Immature natural killer cell (primary cell): ENCODE measurements around the gene ELN. TPM values are rescaled to one million over a fixed set of nuclear protein-coding genes. Genes with fewer than 3 reads are reported as not detected.

ENCODE experiments used
- DNase-seq, 3 donors: peaks; one replicate each; pipeline ENCODE4 v3.0.0; 2022; ENCODE audit warnings: mixed read lengths in 1 of 3
- H3K27ac Mint-ChIP-seq, 6 donors: one replicate each; pipeline ENCODE4 v1.8.0; 2020; ENCODE audit warnings: mixed read lengths in 6 of 6, mild to moderate bottlenecking in 5 of 6, inconsistent platforms in 4 of 6, moderate library complexity in 3 of 6
- H3K27me3 Mint-ChIP-seq, 3 donors: one replicate each; pipeline ENCODE4 v1.8.0; 2020 to 2021; ENCODE audit warnings: low read depth in 3 of 3, mild to moderate bottlenecking in 3 of 3, mixed read lengths in 3 of 3, moderate library complexity in 3 of 3, inconsistent platforms in 1 of 3
- H3K36me3 Mint-ChIP-seq, 3 donors: one replicate each; pipeline ENCODE4 v1.8.0; 2020; ENCODE audit warnings: mixed read lengths in 3 of 3, inconsistent platforms in 2 of 3, mild to moderate bottlenecking in 2 of 3
- H3K4me1 Mint-ChIP-seq, 2 donors: one replicate each; pipeline ENCODE4 v1.8.0; 2020; ENCODE audit warnings: inconsistent platforms in 2 of 2, mild to moderate bottlenecking in 2 of 2, mixed read lengths in 2 of 2, moderate library complexity in 1 of 2
- H3K4me3 Mint-ChIP-seq, 5 donors: one replicate each; pipeline ENCODE4 v1.8.0; 2020; ENCODE audit warnings: mild to moderate bottlenecking in 5 of 5, mixed read lengths in 5 of 5, inconsistent platforms in 3 of 5, moderate library complexity in 3 of 5
- H3K9me3 Mint-ChIP-seq, 6 donors: one replicate each; pipeline ENCODE4 v1.8.0; 2020; ENCODE audit warnings: mild to moderate bottlenecking in 6 of 6, mixed read lengths in 6 of 6, inconsistent platforms in 4 of 6, moderate library complexity in 3 of 6
- polyA plus RNA-seq, 3 donors: library from polyadenylated mRNA; unstranded; fragments of 300-500 nt; fragmentation: Illumina TruSeq; gene quantifications; one replicate each; pipeline ENCODE4 v1.2.3, GENCODE V29; 2021

Gene ELN
- polyA plus RNA-seq, 3 donors from 2014 or later = not detected

DNA sequence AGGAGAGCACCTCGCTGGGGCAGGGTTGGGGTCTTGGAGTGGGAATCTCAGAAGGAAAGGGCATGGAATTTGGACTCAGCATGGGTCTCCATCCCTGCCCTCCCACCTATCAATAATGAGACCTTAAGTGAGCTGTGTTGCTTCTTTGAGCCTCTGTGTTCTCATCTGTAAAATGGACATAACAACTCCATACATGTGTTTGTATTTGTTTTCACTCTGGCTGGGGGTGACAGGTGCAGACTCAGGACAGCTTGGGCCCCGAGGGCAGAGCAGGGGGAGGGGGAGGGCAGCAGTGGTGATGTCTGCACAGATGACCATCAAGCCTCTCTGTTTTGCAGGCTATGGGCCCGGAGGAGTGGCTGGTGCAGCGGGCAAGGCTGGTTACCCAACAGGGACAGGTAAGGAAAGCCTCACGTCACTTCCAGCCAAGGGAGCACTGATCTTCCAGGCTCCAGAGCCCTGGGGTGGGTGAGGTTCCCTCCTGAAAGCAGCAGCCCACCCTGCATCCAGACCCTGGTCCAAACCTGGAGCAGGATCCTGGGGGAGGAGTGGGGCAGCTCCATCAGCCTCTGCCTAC lies 19.9 kb downstream of the ELN start:
- Mint-ChIP-seq H3K9me3 (no peaks in the 10 kb centered on the region), H3K27me3 (peaks cover 0 to 1% (median 0%) of the 10 kb centered on the region in 3 donors), H3K36me3 (no peaks in the 10 kb centered on the region), H3K4me3 (no peak overlapping the region), H3K4me1 (no peaks in the 10 kb centered on the region), H3K27ac (no peak overlapping the region)
- DNase-seq = no peak

DNA sequence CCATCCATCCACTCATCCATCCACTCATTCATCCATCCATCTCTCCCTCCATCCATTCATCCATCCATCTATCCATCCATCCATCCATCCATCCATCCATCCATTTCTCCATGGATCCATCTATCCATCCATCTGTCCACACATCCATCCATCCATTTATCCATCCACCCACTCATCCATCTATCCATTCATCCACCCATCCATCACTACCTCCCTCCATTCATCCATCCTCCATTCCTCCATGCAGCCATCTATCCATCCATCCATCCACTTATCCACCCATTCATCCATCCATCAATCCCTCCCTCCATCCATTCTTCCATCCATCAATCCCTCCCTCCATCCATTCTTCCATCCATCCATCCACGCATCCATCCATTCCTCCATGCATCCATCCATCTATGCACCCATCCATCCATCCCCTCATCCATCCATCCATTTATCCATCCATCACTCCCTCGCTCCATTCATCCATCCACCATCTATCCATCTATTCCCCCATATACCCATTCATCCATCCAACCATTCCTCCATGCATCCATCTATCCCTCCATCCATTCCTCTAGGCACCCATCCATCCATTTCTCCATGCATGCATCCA lies 21.1 kb downstream of the ELN start:
- H3K4me1 Mint-ChIP-seq = no peaks in the 10 kb centered on the region
- no peaks in the 10 kb centered on the region for H3K9me3 Mint-ChIP-seq
- DNase-seq = no peak
- no peak overlapping the region for H3K4me3 Mint-ChIP-seq
- H3K36me3 Mint-ChIP-seq = no peaks in the 10 kb centered on the region
- peaks cover 0 to 1% (median 0%) of the 10 kb centered on the region in 3 donors for H3K27me3 Mint-ChIP-seq
- no peak overlapping the region for H3K27ac Mint-ChIP-seq

DNA sequence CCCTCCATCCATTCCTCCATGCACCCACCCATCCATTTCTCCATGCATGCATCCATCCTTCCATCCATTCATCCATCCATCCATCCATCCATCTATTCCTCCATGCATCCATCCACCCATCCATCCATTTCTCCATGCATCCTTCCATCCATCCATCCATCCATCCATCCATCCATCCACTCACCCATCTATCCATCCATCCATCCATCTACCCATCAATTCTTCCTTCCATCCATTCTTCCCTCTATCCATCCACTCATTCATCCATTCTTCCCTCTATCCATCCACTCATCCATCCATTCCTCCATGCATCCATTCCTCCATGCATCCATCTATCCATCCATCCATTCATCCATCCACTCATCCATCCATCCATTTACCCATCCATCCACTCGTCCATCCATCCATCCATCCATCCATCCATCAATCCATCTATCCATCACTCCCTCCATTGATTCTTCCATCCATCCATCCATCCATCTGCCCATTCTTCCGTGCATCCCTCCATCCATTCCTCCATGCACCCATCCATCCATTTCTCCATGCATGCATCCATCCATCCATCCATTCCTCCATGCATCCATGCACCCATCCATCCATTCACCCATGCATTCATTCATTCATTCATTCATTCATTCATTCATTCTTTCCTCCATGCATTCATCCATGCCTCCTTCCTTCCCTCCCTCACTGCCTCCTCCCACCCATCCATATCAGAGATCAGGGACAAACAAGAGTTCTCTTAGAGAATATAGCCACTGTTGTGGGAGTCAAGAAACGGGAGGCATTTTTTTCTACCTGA lies 22.2 kb downstream of the ELN start:
- no peak for DNase-seq
- Mint-ChIP-seq H3K4me3 (no peak overlapping the region), H3K27me3 (no peaks in the 10 kb centered on the region), H3K9me3 (no peaks in the 10 kb centered on the region), H3K27ac (no peak overlapping the region), H3K4me1 (no peaks in the 10 kb centered on the region), H3K36me3 (no peaks in the 10 kb centered on the region)

DNA sequence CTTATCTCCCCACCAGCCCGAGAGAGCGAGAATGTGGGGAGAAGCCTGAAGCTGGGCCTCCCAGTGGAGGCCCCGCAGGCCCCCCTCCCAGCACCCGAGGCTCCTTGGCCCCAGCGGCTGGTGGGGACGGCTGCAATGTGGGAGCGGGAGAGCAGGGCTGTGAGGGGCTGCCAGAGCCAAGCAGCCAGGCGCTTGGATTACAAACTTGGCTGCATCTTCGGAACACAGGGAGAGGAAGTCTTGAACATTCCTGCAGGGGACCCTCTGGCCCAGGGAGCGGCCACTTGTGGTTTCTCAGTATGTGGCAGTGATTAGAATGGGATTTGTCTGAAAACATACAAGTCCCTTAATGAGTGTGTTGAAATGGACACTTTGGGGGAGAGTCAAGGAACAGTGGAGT lies 23.2 kb downstream of the ELN start:
- Mint-ChIP-seq H3K27ac (peak overlapping the region in 1 of 6 donors; percentile 71), H3K27me3 (no peaks in the 10 kb centered on the region)
- no peak for DNase-seq

DNA sequence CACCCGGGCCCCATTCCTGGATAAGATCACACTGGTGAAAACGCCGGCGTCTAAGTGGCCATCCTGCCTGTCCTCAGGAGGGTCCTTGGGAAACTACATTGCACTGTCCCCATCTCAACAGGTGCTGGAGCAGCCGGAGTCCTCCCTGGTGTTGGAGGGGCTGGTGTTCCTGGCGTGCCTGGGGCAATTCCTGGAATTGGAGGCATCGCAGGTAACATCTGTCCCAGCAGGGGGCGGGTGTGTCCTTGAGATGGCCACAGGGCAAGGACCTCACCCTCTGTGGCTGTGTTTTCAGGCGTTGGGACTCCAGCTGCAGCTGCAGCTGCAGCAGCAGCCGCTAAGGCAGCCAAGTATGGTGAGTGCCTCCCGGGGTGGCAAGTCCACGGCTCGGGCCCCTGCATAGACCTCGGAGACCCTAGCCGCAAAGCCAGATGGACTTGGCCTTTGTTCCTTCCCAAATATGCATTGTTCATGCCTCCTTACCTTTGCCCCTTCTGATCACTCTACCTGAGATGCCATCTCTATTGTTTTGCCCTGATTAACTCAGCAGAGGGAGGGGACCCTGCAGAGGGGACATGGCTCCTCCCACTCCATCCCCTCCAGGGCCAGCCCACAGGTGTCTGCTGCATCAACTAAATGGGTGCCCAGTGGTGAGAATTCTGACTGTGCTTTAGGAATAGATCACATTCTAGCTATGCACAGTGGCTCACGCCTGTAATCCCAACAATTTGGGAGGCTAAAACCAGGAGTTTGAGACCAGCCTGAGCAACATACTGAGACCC lies 23.8 kb downstream of the ELN start:
- Mint-ChIP-seq H3K36me3 (no peaks in the 10 kb centered on the region), H3K4me1 (no peaks in the 10 kb centered on the region), H3K27me3 (no peaks in the 10 kb centered on the region), H3K27ac (no peak overlapping the region), H3K9me3 (no peaks in the 10 kb centered on the region), H3K4me3 (no peak overlapping the region)
- peak in 1 of 3 donors; percentile 16 for DNase-seq

More for the DNA sequence above, 23.2 kb downstream of the ELN start:
- Mint-ChIP-seq H3K9me3 (no peaks in the 10 kb centered on the region), H3K4me1 (no peaks in the 10 kb centered on the region), H3K36me3 (no peaks in the 10 kb centered on the region), H3K4me3 (no peak overlapping the region)

DNA sequence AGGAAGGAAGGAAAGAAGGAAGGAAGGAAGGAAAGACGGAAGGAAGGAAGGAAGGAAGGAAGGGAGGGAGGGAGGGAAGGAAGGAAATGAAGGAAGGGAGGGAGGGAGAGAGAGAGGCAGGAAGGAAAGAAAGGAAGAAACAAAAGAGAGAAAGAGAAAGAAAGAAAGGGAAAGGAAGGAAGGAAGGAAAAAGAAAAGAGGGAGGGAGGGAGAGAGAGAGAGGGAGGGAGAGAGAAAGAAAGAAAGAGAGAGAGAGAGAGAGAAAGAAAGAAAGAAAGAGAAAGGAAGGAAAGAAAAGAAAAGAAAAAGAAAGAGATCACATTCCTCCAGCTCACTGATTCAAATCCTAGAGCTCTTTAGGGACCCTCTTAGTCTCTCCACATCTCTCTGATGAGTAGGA lies 24.7 kb downstream of the ELN start:
- Mint-ChIP-seq H3K27ac (peak overlapping the region in 1 of 6 donors; percentile 45), H3K4me1 (peaks cover 0 to 1% of the 10 kb centered on the region in 2 donors), H3K27me3 (no peaks in the 10 kb centered on the region), H3K36me3 (no peaks in the 10 kb centered on the region), H3K9me3 (no peaks in the 10 kb centered on the region), H3K4me3 (no peak overlapping the region)
- DNase-seq = no peak

DNA sequence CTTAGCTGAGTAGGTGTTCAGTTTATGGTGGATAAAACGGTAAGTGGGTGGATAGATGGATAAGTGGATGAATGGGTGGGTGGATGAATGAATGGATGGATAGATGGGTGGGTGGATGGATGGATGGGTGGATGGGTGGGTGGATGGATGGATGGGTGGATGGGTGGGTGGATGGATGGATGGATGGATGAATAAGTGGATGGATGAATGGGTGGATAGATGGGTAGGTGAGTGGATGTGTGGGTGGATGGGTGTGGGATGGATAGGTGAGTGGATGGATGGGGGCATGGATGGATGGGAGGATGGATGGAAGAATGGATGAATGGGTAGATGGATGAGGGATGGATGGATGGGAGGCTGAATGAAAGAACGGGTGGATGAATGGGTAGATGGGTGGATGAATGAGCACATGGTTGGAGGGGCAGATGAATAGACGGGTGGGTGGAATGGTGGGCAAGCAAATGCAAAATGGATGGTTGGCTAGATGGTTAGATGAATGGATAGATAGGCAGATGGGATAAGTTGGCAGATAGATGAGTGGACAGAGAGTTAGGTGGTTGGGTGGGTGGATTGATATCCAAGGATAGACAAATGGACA lies 25.7 kb downstream of the ELN start:
- no peak for DNase-seq
- H3K36me3 Mint-ChIP-seq = no peaks in the 10 kb centered on the region
- peaks cover 0 to 4% of the 10 kb centered on the region in 2 donors for H3K4me1 Mint-ChIP-seq
- H3K4me3 Mint-ChIP-seq = no peak overlapping the region
- no peak overlapping the region for H3K27ac Mint-ChIP-seq
- no peaks in the 10 kb centered on the region for H3K9me3 Mint-ChIP-seq
- H3K27me3 Mint-ChIP-seq = peaks cover 0 to 4% (median 3%) of the 10 kb centered on the region in 3 donors

DNA sequence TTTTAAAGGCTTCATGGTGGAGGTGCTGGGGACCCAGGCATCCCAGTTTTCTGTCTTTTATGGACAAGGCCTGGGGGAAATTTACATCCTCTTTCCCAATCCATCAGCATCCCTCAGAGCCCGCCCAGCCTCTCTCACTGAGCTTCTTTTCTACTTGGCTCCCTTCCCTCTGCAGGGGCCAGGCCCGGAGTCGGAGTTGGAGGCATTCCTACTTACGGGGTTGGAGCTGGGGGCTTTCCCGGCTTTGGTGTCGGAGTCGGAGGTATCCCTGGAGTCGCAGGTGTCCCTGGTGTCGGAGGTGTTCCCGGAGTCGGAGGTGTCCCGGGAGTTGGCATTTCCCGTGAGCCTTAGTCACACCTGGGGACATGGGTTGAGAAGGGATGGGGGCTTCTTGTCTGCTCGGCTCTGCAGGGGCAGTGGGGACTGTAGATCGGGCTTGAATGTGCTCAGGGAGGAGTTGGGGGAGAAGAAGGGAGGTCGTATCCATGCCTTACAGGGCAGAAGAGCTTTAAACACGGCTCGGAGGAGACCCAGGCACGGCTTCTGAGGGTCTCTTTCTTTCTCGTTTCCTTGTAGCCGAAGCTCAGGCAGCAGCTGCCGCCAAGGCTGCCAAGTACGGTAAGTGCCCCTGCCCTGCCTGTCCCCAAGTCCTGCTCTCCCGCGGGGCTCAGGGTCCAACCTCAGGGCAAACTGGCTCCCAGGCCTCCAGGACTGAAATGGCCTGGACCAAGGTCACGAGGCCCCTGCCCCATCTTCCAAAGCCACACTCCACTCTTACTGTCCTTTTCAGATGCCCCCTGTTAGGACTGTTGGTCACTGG lies 28.3 kb downstream of the ELN start:
- Mint-ChIP-seq H3K4me3 (no peak overlapping the region), H3K36me3 (no peaks in the 10 kb centered on the region), H3K27ac (peak overlapping the region in 1 of 6 donors; percentile 59), H3K9me3 (no peaks in the 10 kb centered on the region), H3K27me3 (peaks cover 0 to 4% (median 3%) of the 10 kb centered on the region in 3 donors), H3K4me1 (peaks cover 0 to 4% of the 10 kb centered on the region in 2 donors)
- DNase-seq = no peak

DNA sequence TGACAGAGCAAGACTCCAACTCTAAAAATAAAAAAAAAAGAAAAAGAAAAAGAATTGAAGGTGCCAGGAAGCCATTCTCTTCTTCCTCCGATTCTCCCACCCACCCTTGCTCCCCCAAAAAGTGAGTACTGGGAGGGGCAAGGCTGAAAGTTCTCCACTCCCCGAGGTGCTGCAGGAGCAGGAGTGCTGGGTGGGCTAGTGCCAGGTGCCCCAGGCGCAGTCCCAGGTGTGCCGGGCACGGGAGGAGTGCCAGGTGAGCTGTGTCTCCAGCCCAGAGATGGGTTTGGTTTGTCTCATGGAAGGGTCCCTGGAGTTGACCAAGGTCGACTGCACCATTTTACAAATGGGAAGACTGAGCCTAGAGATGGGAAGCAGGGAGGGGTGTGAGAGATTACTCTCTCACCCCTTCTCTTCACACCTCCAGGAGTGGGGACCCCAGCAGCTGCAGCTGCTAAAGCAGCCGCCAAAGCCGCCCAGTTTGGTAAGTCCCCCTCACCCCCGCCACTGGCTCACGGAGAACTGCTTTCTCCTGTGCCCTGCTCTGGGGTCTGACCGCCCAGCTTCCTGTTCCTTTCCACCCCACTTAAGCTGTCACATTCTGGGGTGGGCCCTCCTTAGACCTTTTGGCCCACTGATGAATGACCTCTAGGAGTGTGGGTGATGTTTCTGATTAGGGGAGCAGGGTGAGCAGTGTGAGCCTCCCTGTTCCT lies 29.4 kb downstream of the ELN start:
- Mint-ChIP-seq H3K4me3 (no peak overlapping the region), H3K9me3 (no peaks in the 10 kb centered on the region), H3K27me3 (peaks cover 7 to 10% (median 9%) of the 10 kb centered on the region in 3 donors), H3K36me3 (no peaks in the 10 kb centered on the region), H3K4me1 (peaks cover 7 to 14% of the 10 kb centered on the region in 2 donors), H3K27ac (peak overlapping the region in 3 of 6 donors; percentile 31 to 86 (median 74))
- DNase-seq = no peak

DNA sequence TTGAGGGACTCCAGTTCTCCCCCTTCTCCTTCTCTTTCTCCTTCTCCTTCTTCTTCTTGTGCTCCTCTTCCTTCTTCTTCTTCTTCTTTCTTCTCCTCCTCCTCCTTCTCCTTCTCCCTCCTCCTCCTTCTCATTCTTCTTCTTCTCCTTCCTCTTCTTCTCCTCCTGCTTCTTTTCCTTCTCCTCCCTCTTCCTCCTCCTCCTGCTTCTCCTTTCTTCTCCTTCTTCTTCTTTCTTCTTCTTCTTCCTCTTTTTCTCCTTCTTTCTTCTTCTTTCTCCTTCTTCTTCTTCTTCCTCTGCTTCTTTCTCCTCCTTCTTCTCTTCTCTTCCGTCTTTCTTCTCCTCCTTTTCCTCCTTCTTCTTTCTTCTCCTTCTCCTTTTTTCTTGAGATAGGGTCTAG lies 30.0 kb downstream of the ELN start:
- no peak for DNase-seq
- Mint-ChIP-seq H3K9me3 (no peaks in the 10 kb centered on the region), H3K4me3 (no peak overlapping the region), H3K4me1 (peaks cover 8 to 18% of the 10 kb centered on the region in 2 donors), H3K27me3 (peaks cover 7 to 10% (median 10%) of the 10 kb centered on the region in 3 donors), H3K36me3 (no peaks in the 10 kb centered on the region), H3K27ac (peak overlapping the region in 5 of 6 donors; percentile 32 to 86 (median 74))

DNA sequence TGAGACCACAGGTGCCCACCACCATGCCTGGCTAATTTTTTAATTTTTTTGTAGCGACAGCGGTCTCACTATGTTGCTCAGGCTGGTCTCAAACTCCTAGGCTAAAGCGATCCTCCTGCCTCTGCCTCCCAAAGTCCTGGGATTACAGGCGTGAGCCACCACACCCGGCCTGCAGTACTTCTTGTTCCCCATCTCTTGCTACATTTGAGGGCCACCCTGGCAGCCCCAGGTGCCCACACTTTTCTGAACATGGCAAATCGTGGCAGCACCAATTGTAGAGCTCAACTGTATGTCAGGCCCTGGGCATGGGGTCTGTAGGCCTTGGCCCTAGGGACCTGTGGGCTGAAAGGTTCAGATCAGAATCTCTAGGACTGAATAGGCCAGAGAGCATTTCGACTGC lies 30.5 kb downstream of the ELN start:
- H3K9me3 Mint-ChIP-seq = no peaks in the 10 kb centered on the region

DNA sequence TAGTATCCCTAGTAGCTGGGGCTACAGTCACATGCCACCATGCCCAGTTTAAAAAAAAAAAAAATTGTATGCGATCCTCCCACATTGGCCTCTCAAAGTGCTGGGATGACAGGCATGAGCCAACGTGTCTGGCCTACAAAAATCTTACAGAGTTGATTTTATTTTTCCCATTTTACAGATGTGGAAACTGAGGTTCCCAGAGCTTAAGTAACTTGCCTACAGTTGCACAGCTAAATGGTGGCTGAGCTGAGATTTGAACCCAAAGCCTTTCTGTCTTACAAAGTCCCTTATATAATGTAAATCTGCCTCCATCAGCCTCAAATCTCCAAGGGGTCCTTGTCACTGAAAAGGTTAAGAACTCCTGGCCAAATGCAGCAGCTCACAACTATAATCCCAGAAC lies 31.1 kb downstream of the ELN start:
- no peaks in the 10 kb centered on the region for H3K9me3 Mint-ChIP-seq
- no peaks in the 10 kb centered on the region for H3K36me3 Mint-ChIP-seq
- peak overlapping the region in 4 of 6 donors; percentile 1 to 86 (median 76) for H3K27ac Mint-ChIP-seq
- H3K4me1 Mint-ChIP-seq = peaks cover 8 to 20% of the 10 kb centered on the region in 2 donors
- peaks cover 7 to 10% (median 10%) of the 10 kb centered on the region in 3 donors for H3K27me3 Mint-ChIP-seq
- no peak overlapping the region for H3K4me3 Mint-ChIP-seq
- no peak for DNase-seq

More for the DNA sequence above, 30.5 kb downstream of the ELN start:
- peaks cover 8 to 19% of the 10 kb centered on the region in 2 donors for H3K4me1 Mint-ChIP-seq
- DNase-seq = no peak
- peak overlapping the region in 3 of 6 donors; percentile 61 to 86 (median 74) for H3K27ac Mint-ChIP-seq
- no peak overlapping the region for H3K4me3 Mint-ChIP-seq
- H3K27me3 Mint-ChIP-seq = peaks cover 7 to 10% (median 10%) of the 10 kb centered on the region in 3 donors
- H3K36me3 Mint-ChIP-seq = no peaks in the 10 kb centered on the region
